ENCODE data around the gene ZNF654. TPM values are rescaled to one million over a fixed set of nuclear protein-coding genes. Genes with fewer than 3 reads are reported as not detected.

Gene ZNF654
- total RNA-seq, 1 donor from 2014 or later: 19.5 TPM

DNA sequence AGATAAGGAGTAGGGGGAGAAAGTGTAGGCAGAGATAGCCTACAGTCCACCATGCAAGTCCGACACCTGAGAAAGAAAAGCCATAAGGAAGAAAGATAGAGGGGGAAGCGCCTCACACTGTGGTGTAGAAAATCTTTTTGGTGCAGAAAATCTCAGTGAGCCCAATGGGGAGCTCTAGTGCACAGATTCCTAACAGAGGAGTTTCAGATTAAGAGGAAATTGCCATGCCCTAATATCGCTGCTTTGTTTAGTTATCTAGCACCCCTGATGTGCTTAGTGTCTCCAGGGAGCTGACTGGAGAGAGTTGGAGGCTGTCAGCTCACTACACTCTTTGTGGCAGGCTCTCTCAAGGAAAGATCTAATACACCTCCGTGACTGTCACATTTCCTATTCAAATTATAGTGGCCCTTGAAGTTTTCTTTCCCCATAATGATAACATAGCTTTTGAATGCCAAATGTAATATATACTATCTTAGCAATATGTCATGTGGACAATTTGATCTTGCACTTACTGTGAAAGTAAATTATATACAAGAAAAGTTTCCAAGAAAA is 34.0 kb upstream of the ZNF654 start:
- no peak overlapping the region for H3K4me3 Mint-ChIP-seq (ENCODE audit: unreplicated experiment)

DNA sequence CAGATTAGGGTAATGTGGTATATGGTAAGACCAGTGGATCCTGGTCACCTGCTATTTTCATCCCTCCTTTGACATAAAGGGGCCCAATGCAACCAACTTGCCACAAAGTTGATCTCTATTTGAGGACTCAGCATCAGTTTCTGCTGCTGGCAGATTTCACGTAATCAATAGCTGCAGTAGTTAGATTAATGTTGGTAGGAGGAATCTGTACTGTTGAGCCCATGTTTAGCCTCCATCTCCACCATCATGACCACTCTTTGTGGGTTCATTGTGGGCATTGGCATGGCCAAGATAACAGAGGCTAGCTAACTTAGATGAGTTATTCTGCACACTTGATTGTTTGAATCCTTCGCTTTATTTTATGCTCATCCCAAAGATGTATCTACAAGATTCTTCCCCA is 30.2 kb upstream of the ZNF654 start:
- Mint-ChIP-seq H3K27ac (ENCODE audit: unreplicated experiment) (no peak overlapping the region), H3K36me3 (ENCODE audit: low read depth, unreplicated experiment) (peaks cover 8% of the 10 kb centered on the region), H3K4me3 (ENCODE audit: unreplicated experiment) (no peak overlapping the region), H3K9me3 (ENCODE audit: unreplicated experiment) (peaks cover 9% of the 10 kb centered on the region), H3K4me1 (ENCODE audit: unreplicated experiment) (no peaks in the 10 kb centered on the region), H3K27me3 (ENCODE audit: unreplicated experiment) (no peaks in the 10 kb centered on the region)
- DNase-seq (ENCODE audit: low spot score): no peak
- TF ChIP-seq, protein P1, sequence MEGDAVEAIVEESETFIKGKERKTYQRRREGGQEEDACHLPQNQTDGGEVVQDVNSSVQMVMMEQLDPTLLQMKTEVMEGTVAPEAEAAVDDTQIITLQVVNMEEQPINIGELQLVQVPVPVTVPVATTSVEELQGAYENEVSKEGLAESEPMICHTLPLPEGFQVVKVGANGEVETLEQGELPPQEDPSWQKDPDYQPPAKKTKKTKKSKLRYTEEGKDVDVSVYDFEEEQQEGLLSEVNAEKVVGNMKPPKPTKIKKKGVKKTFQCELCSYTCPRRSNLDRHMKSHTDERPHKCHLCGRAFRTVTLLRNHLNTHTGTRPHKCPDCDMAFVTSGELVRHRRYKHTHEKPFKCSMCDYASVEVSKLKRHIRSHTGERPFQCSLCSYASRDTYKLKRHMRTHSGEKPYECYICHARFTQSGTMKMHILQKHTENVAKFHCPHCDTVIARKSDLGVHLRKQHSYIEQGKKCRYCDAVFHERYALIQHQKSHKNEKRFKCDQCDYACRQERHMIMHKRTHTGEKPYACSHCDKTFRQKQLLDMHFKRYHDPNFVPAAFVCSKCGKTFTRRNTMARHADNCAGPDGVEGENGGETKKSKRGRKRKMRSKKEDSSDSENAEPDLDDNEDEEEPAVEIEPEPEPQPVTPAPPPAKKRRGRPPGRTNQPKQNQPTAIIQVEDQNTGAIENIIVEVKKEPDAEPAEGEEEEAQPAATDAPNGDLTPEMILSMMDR (IDR thresholded peaks at IDR 0.05; ENCODE audit: unreplicated experiment): no peak

More for the DNA sequence above, 34.0 kb upstream of the ZNF654 start:
- Mint-ChIP-seq H3K4me1 (ENCODE audit: unreplicated experiment) (no peaks in the 10 kb centered on the region), H3K27ac (ENCODE audit: unreplicated experiment) (no peak overlapping the region), H3K27me3 (ENCODE audit: unreplicated experiment) (peaks cover 2% of the 10 kb centered on the region), H3K9me3 (ENCODE audit: unreplicated experiment) (peaks cover 9% of the 10 kb centered on the region), H3K36me3 (ENCODE audit: low read depth, unreplicated experiment) (peaks cover 8% of the 10 kb centered on the region)
- DNase-seq (ENCODE audit: low spot score): no peak
- TF ChIP-seq, protein P1 (IDR thresholded peaks at IDR 0.05; ENCODE audit: unreplicated experiment): no peak

DNA sequence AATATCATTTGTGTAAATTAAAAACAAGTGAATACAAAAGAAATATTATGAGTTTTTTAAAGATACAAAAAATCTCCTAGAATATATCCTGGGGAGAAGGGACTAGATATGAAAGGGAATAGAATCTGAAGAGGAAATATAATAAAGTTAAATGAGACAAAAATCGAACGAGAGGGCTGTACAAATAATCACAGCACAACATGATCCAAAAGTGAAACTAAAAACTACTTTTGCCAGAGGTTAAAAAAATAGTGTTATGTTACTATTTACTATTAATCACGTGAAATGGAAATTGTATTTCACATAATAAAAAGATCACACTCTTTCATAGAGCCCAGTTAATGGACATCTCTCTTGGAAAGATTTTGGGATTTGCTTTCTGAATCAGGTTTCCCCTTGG is 28.8 kb upstream of the ZNF654 start:
- Mint-ChIP-seq H3K4me3 (ENCODE audit: unreplicated experiment) (no peak overlapping the region), H3K36me3 (ENCODE audit: low read depth, unreplicated experiment) (peaks cover 8% of the 10 kb centered on the region), H3K27me3 (ENCODE audit: unreplicated experiment) (no peaks in the 10 kb centered on the region), H3K9me3 (ENCODE audit: unreplicated experiment) (peaks cover 9% of the 10 kb centered on the region), H3K4me1 (ENCODE audit: unreplicated experiment) (no peaks in the 10 kb centered on the region), H3K27ac (ENCODE audit: unreplicated experiment) (no peak overlapping the region)
- TF ChIP-seq, protein P1 (IDR thresholded peaks at IDR 0.05; ENCODE audit: unreplicated experiment): no peak
- no peak for DNase-seq (ENCODE audit: low spot score)

DNA sequence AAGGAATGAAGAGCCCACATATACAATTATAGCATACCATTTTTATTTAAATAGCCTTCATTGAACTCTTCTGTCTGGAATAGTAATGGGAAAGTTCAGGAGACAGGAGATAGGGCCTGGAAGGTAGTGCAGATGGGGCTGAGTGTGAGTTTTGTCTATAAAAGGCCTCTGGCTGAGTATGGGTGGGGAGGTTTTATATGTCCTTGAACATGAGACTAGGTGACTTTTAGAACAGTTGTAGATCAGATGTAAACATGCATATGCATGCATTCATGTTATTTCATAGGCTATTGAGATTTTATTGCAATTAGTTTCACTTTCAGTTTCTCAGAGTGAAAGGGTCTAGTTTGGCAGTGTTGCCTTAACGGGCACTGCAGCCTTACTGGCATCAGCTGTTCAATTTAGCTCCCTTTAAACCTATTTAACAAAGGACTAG is 27.4 kb upstream of the ZNF654 start:
- TF ChIP-seq, protein P1 (IDR thresholded peaks at IDR 0.05; ENCODE audit: unreplicated experiment): no peak
- Mint-ChIP-seq H3K9me3 (ENCODE audit: unreplicated experiment) (peaks cover 5% of the 10 kb centered on the region), H3K27me3 (ENCODE audit: unreplicated experiment) (no peaks in the 10 kb centered on the region), H3K27ac (ENCODE audit: unreplicated experiment) (no peak overlapping the region), H3K36me3 (ENCODE audit: low read depth, unreplicated experiment) (peaks cover 3% of the 10 kb centered on the region), H3K4me1 (ENCODE audit: unreplicated experiment) (no peaks in the 10 kb centered on the region), H3K4me3 (ENCODE audit: unreplicated experiment) (no peak overlapping the region)
- no peak for DNase-seq (ENCODE audit: low spot score)

DNA sequence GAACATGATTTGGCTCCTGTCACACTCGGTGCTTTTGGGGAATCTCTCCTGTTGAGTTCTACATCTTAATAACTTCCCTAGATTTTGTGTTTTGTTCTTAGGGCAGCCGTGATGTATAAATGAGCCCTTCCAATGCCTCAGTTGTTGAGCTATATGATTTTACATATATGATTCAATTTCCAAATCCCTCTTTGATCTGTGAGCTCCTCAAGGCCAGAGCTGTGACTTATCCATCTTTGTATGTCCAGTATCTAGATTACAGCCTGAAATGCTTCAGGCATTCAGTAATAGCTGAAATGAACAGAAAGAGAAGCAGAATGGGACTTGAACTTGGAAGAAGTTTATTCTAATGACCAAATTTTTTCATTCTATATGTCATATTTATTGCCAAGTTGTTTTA is 26.8 kb upstream of the ZNF654 start:
- no peaks in the 10 kb centered on the region for H3K27me3 Mint-ChIP-seq (ENCODE audit: unreplicated experiment)
- H3K4me3 Mint-ChIP-seq (ENCODE audit: unreplicated experiment): no peak overlapping the region
- no peaks in the 10 kb centered on the region for H3K4me1 Mint-ChIP-seq (ENCODE audit: unreplicated experiment)
- no peak overlapping the region for H3K27ac Mint-ChIP-seq (ENCODE audit: unreplicated experiment)
- H3K9me3 Mint-ChIP-seq (ENCODE audit: unreplicated experiment): peaks cover 5% of the 10 kb centered on the region
- no peak for DNase-seq (ENCODE audit: low spot score)
- TF ChIP-seq, protein P1 (IDR thresholded peaks at IDR 0.05; ENCODE audit: unreplicated experiment): no peak
- peaks cover 3% of the 10 kb centered on the region for H3K36me3 Mint-ChIP-seq (ENCODE audit: low read depth, unreplicated experiment)
